ENCODE results near the gene CXXC5. TPM values are rescaled to one million over a fixed set of nuclear protein-coding genes. Genes with fewer than 3 reads are reported as not detected.
"Not testable (repeated sequence)": the region's sequence is repeated elsewhere in the genome, so short reads cannot be mapped to it uniquely, and the experiment has no call there.

The CXXC5 gene
- total RNA-seq, 1 donor from 2014 or later: 81.6 TPM

- peak; percentile 75 for DNase-seq (ENCODE audit: low spot score)
These were observed 62.3 kb downstream of the CXXC5 start for GRCh38 chr5:139710319-139711066.

GRCh38 chr5:139711067-139711905, 63.1 kb downstream of the CXXC5 start:
- DNase-seq (ENCODE audit: low spot score): peak; percentile 66

DNA sequence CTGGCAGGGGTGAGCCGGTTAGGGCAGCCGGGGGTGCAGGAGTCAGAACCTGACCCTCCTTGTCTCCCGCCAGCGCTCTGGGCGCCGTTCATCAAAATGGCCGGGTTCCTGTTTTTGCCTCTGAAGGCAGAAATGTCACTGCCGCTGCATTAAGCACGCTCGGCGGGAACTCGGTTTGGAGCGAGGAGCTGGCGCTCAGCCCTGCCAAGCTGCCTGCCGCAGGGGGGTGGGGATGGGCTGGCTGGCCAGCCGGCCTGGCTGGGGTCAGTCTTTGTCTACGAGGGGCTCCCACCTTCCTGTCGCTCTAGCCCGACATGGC, 63.7 kb downstream of the CXXC5 start:
- peak; percentile 57 for DNase-seq (ENCODE audit: low spot score)

GRCh38 chr5:139712412-139712811, 64.3 kb downstream of the CXXC5 start:
- no peak for DNase-seq (ENCODE audit: low spot score)

- DNase-seq (ENCODE audit: low spot score): not testable (repeated sequence)
These were observed 65.7 kb downstream of the CXXC5 start for GRCh38 chr5:139713898-139714297.

DNA sequence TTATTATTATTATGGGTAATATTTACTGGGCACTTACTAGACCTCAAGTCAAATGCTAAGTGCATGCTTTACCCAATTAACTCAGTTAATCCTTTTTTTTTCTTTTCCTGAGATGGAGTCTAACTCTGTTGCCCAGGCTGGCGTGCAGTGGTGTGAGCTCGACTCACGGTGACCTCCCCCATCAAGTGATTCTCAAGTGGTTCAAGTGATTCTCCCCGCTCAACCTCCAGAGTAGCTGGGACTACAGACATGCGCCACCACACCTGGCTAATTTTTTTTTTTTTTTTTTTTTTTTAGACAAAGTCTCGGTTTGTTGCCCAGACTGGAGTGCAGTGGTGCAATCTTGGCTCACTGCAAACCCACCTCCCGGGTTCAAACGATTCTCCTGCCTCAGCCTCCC, 69.1 kb downstream of the CXXC5 start:
- DNase-seq (ENCODE audit: low spot score): no peak

- not testable (repeated sequence) for DNase-seq (ENCODE audit: low spot score)
These were observed 70.3 kb downstream of the CXXC5 start for GRCh38 chr5:139718403-139718802.

- DNase-seq (ENCODE audit: low spot score): not testable (repeated sequence)
These were observed 71.8 kb downstream of the CXXC5 start for GRCh38 chr5:139719970-139720369.

GRCh38 chr5:139723986-139724587, 75.9 kb downstream of the CXXC5 start:
- DNase-seq (ENCODE audit: low spot score): no peak

DNA sequence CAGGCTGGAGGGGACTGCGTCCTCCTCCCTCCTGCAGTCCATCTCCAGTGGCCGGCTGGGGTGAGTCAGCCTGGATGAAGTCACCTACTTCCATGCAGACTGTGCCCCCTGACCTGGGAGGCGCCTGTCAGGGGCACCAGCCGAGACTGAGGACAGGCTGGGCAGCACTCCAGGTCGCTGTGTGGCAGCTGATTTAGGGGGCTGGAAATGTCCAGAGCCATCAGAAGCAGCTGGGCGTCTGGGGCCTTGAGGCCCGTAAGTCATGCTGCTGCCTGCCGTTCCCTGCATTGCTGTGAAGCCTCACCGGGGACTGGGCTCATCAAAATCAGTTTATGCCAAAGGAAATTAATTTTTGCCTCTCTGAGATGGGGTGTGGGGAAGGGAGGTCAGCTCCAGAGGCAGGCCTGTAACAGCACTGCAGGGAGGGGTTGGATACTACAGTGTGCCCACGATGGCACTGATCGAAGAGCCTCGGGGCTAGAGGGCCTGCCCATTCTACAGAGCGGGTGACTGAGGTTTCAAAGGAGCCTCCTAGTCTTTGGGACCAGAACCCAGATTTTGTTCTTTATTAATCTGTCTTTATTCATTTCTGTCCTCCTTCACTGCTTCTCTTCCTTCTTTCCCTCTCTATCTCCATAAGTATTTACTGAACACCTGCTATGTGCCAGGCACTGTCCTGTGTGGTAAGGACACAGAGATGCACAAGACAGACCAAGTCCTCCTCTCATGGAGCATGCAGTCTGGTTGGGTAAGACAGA, 77.1 kb downstream of the CXXC5 start:
- DNase-seq (ENCODE audit: low spot score): peak; percentile 92

DNA sequence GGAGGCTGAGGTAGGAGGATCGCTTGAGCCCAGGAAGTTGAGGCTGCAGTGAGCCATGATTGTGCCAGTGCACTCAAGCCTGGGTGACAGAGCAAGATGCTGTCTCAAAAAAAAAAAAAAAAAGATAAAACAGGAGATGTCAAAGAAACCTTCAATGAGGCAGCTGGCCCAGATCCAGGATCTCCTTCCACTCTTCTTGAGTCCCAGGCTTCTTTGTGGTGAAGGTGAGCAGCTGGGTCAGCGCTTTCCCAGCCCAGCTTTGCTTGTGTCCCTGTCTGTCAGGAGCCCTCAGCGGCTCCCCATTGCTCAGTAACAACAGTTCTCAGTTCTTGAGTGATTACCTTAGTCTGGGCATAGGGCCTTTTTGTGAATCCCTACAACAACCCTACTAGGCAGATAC, 78.1 kb downstream of the CXXC5 start:
- no peak for DNase-seq (ENCODE audit: low spot score)

GRCh38 chr5:139727615-139728014, 79.5 kb downstream of the CXXC5 start:
- not testable (repeated sequence) for DNase-seq (ENCODE audit: low spot score)

GRCh38 chr5:139731281-139731680, 83.1 kb downstream of the CXXC5 start:
- no peak for DNase-seq (ENCODE audit: low spot score)

DNA sequence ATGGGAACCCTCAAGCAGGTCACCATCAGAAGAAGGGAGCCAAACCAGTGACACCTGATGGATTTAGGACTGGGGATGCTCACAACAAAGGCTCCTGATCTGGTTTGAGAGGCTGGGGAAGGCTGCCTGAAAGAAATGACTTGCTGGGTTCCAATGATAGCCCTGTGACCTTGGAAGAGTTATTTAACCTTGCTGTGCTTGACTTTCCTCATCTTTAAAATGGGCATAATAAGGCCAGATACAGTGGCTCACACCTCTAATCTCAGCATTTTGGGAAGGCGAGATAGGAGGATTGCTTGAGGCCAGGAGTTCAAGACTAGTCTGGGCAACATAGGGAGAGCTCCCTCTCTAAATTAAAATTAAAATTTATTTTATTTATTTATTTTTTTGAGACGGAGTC, 83.9 kb downstream of the CXXC5 start:
- no peak for DNase-seq (ENCODE audit: low spot score)

DNA sequence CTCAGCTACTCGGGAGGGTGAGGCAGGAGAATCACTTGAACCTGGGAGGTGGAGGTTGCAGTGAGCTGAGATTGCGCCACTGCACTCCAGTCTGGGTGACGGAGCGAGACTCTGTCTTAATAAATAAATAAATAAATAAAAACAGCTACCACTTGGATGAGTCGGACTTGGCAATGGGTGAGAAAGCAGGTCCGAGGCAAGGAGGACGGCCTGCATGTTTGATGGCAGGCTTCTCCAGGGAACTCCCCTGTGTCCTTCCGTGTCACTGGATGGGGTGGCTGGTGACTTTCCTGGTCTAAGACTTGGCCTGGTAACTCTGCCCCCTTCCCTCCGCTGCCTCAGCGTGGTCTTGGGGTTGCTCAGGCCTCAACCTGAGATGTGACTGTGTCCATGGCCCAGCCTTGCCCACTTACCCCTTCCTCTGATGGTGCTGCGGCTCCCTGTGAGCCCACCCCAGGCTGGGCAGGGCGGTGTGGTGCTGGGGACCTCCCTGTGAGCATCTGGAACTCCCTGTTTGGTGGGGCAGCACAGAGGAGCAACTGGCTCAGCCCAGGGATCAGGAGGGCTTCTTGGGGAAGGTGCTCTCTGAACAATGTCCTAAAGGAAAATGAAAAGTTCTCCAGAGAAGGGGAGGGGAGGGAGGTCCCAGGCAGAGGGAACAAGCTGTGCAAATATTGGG, 85.0 kb downstream of the CXXC5 start:
- DNase-seq (ENCODE audit: low spot score): no peak

Other genes with a start within 250 kb of the CXXC5 start
- gene SPATA24, start 244.3 kb upstream of the CXXC5 start, total RNA-seq (ENCODE audit: insufficient read depth, low replicate concordance): 7.2 TPM
- 21.2 TPM for gene DNAJC18, start 208.8 kb upstream of the CXXC5 start, total RNA-seq (ENCODE audit: insufficient read depth, low replicate concordance)
- gene ECSCR, start 185.6 kb upstream of the CXXC5 start, total RNA-seq (ENCODE audit: insufficient read depth, low replicate concordance): not detected
- gene SMIM33, start 177.3 kb upstream of the CXXC5 start, total RNA-seq (ENCODE audit: insufficient read depth, low replicate concordance): 0.72 TPM
- gene STING1, start 165.6 kb upstream of the CXXC5 start, total RNA-seq (ENCODE audit: insufficient read depth, low replicate concordance): 26.2 TPM
- 109 TPM for gene UBE2D2, start 87.0 kb upstream of the CXXC5 start, total RNA-seq (ENCODE audit: insufficient read depth, low replicate concordance)
- 0.24 TPM for gene PSD2, start 147.5 kb downstream of the CXXC5 start, total RNA-seq (ENCODE audit: insufficient read depth, low replicate concordance)